GM12891 (cell line): Measurements from ENCODE around the gene MXD3.

ENCODE experiments used
- POLR2A ChIP-seq: IDR thresholded peaks from 2 replicates; pipeline ENCODE4 v1.6.1; 2011; ENCODE audit warnings: low read depth, low read length, control low read depth
- POLR2AphosphoS5 ChIP-seq: IDR thresholded peaks from 2 replicates; pipeline ENCODE4 v1.6.1; 2011; ENCODE audit warnings: low read depth, low read length, control low read depth
- POU2F2 ChIP-seq: IDR thresholded peaks from 2 replicates; pipeline ENCODE4 v1.6.1; 2011; ENCODE audit warnings: low read depth, mild to moderate bottlenecking, control low read depth, low read length, moderate library complexity

GRCh38 chr5:177346820-177347219, 35.1 kb upstream of the MXD3 start:
- TF ChIP-seq POLR2AphosphoS5: no peak
- no peak for TF ChIP-seq POLR2A
- no peak for TF ChIP-seq POU2F2
